Retinal pigment epithelial cell (primary cell): ENCODE measurements around the gene ARG2.

ENCODE experiments used
- DNase-seq: peaks from one replicate; pipeline ENCODE4 v3.0.0-alpha.2; 2010; ENCODE audit warnings: low read depth
- H3K4me3 ChIP-seq: 2 replicates; pipeline ENCODE4 v1.5.1; 2011; ENCODE audit warnings: mild to moderate bottlenecking, low read length, control low read depth, moderate library complexity
- CTCF ChIP-seq: conservative IDR thresholded peaks from 2 replicates; pipeline ENCODE4 v1.5.1; 2011; ENCODE audit warnings: low read depth, low read length, control low read depth, inconsistent platforms

ARG2 gene

GRCh38 chr14:67574156-67574555 is 45.6 kb upstream of the ARG2 start:
- no peak overlapping the region for H3K4me3 ChIP-seq
- no peak for TF ChIP-seq CTCF
- no peak for DNase-seq

DNA sequence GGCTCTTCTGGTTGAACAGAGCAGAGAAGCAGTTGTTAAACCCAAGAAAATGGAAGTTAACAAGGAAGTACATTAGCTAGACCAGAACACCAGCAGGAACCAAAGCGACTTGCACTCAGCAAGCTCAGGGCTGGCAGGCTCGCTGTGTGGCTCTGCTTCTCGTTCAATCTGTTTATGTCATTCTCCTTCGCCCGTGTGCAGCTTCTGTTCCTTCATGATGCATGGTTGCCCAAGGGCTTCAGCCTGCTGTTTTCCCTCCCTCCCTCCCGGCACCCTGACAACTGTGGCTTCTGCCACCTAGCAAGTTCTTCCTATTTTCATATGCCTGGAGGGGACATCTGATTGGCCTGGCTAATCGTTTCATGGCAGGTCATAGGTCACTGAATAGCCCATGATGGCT is 44.9 kb upstream of the ARG2 start:
- DNase-seq, result no peak
- no peak for TF ChIP-seq CTCF
- H3K4me3 ChIP-seq, result no peak overlapping the region

- no peak for TF ChIP-seq CTCF
Measured at GRCh38 chr14:67575684-67576083, 44.0 kb upstream of the ARG2 start.

GRCh38 chr14:67576216-67576955 is 43.3 kb upstream of the ARG2 start:
- H3K4me3 ChIP-seq, result no peak overlapping the region
- DNase-seq, result no peak
- TF ChIP-seq CTCF, result no peak

More at GRCh38 chr14:67575684-67576083, 44.0 kb upstream of the ARG2 start:
- no peak overlapping the region for H3K4me3 ChIP-seq
- no peak for DNase-seq

- H3K4me3 ChIP-seq, result no peak overlapping the region
- no peak for TF ChIP-seq CTCF
- DNase-seq, result no peak
Measured at GRCh38 chr14:67577181-67577808, 42.4 kb upstream of the ARG2 start.

GRCh38 chr14:67577909-67578749 is 41.6 kb upstream of the ARG2 start:
- TF ChIP-seq CTCF, result no peak
- no peak overlapping the region for H3K4me3 ChIP-seq
- no peak for DNase-seq
